OCI-LY7 (cell line): ENCODE results near the gene CDH22. TPM values are rescaled to one million over a fixed set of nuclear protein-coding genes. Genes with fewer than 3 reads are reported as not detected.

Source experiments
- BruUV-seq: library from RNA; stranded (reverse); fragments of 400-500 nt; replicated peaks from 2 replicates; lab custom pipeline; 2021; lab: Mats Ljungman, UMichigan
- CTCF ChIA-PET: fragments of 300-600 bp; sonication (Branson Sonifier 250); formaldehyde crosslinking; loops from one replicate; lab custom pipeline; 2022; ENCODE audit warnings: antibody characterized with exemption; ENCODE audit not compliant: unreplicated experiment; lab: Charles Lee
- POLR2A ChIA-PET: fragments of 300-600 bp; sonication (Branson Sonifier 250); formaldehyde crosslinking; loops from one replicate; lab custom pipeline; 2022; ENCODE audit warnings: antibody characterized with exemption; lab: Charles Lee
- DNase-seq: peaks from one replicate; pipeline ENCODE4 v3.0.0-alpha.2; 2015; ENCODE audit warnings: low spot score
- H2AFZ ChIP-seq: fragments of 200-600 bp; sonication (generic), shearing (Covaris generic); 2 replicates; pipeline ENCODE4 v1.6.1; 2014; ENCODE audit warnings: mild to moderate bottlenecking, antibody characterized with exemption, low read length, moderate library complexity
- H3K27ac ChIP-seq: fragments of 200-600 bp; sonication (generic); 2 replicates; pipeline ENCODE4 v1.5.1; 2014; ENCODE audit warnings: mixed run types, low read depth, mild to moderate bottlenecking, moderate library complexity, low read length, inconsistent platforms; ENCODE audit not compliant: poor library complexity, severe bottlenecking
- H3K36me3 ChIP-seq: fragments of 200-600 bp; sonication (generic); 2 replicates; pipeline ENCODE4 v1.6.1; 2014; ENCODE audit warnings: mild to moderate bottlenecking, antibody characterized with exemption, low read length, moderate library complexity, mixed read lengths; ENCODE audit not compliant: insufficient read depth
- H3K4me1 ChIP-seq: fragments of 200-600 bp; sonication (generic); 2 replicates; pipeline ENCODE4 v1.5.1; 2014; ENCODE audit warnings: mild to moderate bottlenecking, low read length; ENCODE audit not compliant: insufficient read depth, poor library complexity, severe bottlenecking
- H3K4me2 ChIP-seq: fragments of 200-600 bp; sonication (generic); 2 replicates; pipeline ENCODE4 v1.6.1; 2014; ENCODE audit warnings: mild to moderate bottlenecking, low read length
- H3K4me3 ChIP-seq: fragments of 200-600 bp; sonication (generic); 2 replicates; pipeline ENCODE4 v1.5.1; 2014; ENCODE audit warnings: mild to moderate bottlenecking, low read depth, low read length; ENCODE audit not compliant: poor library complexity, severe bottlenecking
- H3K79me2 ChIP-seq: fragments of 200-600 bp; sonication (generic); 2 replicates; pipeline ENCODE4 v1.6.1; 2016; ENCODE audit warnings: low read depth, mild to moderate bottlenecking, low read length, moderate library complexity, mixed read lengths; ENCODE audit not compliant: insufficient read depth
- H3K9me2 ChIP-seq: fragments of 200-600 bp; sonication (generic); 2 replicates; pipeline ENCODE4 v1.6.1; 2016; ENCODE audit warnings: mild to moderate bottlenecking, low read length, mixed read lengths; ENCODE audit not compliant: insufficient read depth
- H3K9me3 ChIP-seq: fragments of 200-600 bp; sonication (generic); 2 replicates; pipeline ENCODE4 v1.6.1; 2014; ENCODE audit warnings: mild to moderate bottlenecking, mixed run types, low read length, mixed read lengths
- H4K20me1 ChIP-seq: fragments of 200-600 bp; sonication (generic); 2 replicates; pipeline ENCODE4 v1.6.1; 2014; ENCODE audit warnings: mild to moderate bottlenecking, antibody characterized with exemption, low read length, moderate library complexity, mixed read lengths; ENCODE audit not compliant: insufficient read depth
- EZH2phosphoT487 ChIP-seq: fragments of 200-600 bp; sonication (generic); IDR thresholded peaks from 2 replicates; pipeline ENCODE4 v1.6.1; 2018; ENCODE audit warnings: low read depth, borderline replicate concordance, mild to moderate bottlenecking, mixed run types, antibody characterized with exemption, low read length, moderate library complexity, mixed read lengths
- intact Hi-C: fragments of 100-400 bp; cut with micrococcal nuclease; formaldehyde crosslinking; loops from one replicate; pipeline ENCODE4 v1.10.0; 2022; ENCODE audit not compliant: unreplicated experiment
- total RNA-seq, 2 experiments: library from RNA; depleted of rRNA in 1 of 2; stranded (reverse); fragments of >200 nt in 1 of 2; shearing (Covaris generic) in 1 of 2; gene quantifications; 2 replicates each; pipeline ENCODE4 v1.2.3, GENCODE V29; 2014 to 2022
- TF ChIP-seq, protein P1 (sequence below): fragments of 200-600 bp; sonication (generic); conservative IDR thresholded peaks from 2 replicates; pipeline ENCODE4 v1.5.1; 2014; ENCODE audit warnings: mild to moderate bottlenecking, antibody characterized with exemption, low read length, moderate library complexity, mixed read lengths

The CDH22 gene
- total RNA-seq, 2 experiments from 2014 or later = not detected

DNA sequence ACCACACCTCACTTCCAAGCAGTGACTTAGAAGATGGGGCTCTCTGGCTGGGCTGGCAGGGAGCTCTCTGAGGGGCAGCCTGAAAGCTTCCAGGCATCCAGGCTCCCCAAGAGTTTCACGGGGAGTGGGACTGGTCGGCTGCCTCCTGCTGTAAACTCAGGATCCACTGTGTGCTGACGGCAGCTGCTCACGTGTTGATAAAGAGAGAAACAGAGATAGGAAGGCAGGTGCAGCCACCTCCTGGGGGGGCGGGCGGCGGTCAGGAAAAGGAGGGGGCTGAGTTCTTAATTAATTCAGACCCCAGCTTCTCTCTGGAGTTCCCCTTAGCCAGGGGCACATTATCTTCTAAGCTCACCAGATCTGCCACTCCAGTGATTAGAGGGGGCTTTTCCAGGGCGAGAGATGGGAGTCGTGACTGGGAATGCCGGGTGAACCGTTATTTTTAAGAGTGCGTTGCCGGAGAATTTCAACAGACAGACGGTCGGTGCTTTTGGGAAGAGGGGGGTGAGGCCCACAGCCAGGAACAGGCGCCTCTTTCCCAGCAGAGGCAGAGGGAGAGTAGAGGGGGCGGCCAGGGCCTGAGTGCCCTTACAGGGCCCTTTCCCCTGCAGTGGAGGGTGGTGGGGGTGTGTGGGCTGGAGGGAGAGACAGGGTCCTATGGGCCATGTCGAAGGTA is 119.3 kb downstream of the CDH22 start:
- no TSS peak for BruUV-seq
- no peak overlapping the region for H3K4me2 ChIP-seq
- no peaks in the 10 kb centered on the region for H3K4me1 ChIP-seq
- ChIA-PET POLR2A (no interaction called here), CTCF (no interaction called here)
- H3K79me2 ChIP-seq = no peaks in the 10 kb centered on the region
- no peaks in the 10 kb centered on the region for H3K36me3 ChIP-seq
- no peak overlapping the region for H3K27ac ChIP-seq
- no peak for DNase-seq
- no peaks in the 10 kb centered on the region for H3K9me3 ChIP-seq
- intact Hi-C loops = no loop called here
- no peaks in the 10 kb centered on the region for H4K20me1 ChIP-seq
- no peaks in the 10 kb centered on the region for H3K9me2 ChIP-seq
- TF ChIP-seq, protein P1, sequence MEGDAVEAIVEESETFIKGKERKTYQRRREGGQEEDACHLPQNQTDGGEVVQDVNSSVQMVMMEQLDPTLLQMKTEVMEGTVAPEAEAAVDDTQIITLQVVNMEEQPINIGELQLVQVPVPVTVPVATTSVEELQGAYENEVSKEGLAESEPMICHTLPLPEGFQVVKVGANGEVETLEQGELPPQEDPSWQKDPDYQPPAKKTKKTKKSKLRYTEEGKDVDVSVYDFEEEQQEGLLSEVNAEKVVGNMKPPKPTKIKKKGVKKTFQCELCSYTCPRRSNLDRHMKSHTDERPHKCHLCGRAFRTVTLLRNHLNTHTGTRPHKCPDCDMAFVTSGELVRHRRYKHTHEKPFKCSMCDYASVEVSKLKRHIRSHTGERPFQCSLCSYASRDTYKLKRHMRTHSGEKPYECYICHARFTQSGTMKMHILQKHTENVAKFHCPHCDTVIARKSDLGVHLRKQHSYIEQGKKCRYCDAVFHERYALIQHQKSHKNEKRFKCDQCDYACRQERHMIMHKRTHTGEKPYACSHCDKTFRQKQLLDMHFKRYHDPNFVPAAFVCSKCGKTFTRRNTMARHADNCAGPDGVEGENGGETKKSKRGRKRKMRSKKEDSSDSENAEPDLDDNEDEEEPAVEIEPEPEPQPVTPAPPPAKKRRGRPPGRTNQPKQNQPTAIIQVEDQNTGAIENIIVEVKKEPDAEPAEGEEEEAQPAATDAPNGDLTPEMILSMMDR = no peak
- TF ChIP-seq EZH2phosphoT487 = no peak
- no peak overlapping the region for H3K4me3 ChIP-seq
- H2AFZ ChIP-seq = no peak overlapping the region

DNA sequence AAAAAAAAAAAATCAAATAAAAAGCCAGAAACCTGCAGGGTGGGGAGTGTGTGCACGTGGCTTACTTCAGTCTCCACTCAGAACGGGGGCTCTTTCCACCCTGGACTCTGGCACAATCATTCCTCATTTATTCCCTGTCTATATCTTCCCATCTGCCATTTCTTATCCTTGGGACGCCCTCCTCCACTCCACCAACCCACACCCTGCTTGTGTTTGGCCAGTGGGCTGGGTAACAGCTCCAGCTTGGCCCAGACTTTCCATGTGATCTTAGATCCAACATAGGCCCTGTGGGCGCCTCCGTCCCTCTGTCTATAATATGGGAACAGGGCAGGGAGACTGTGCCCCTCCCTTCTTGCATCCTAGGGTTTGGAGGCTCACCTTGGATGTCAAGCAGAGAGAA is 122.1 kb downstream of the CDH22 start:
- Histone ChIP-seq H3K4me2 (no peak overlapping the region), H3K79me2 (no peaks in the 10 kb centered on the region), H3K4me3 (no peak overlapping the region), H2AFZ (no peak overlapping the region), H3K27ac (no peak overlapping the region), H3K9me3 (no peaks in the 10 kb centered on the region), H3K36me3 (no peaks in the 10 kb centered on the region), H4K20me1 (no peaks in the 10 kb centered on the region), H3K4me1 (no peaks in the 10 kb centered on the region), H3K9me2 (no peaks in the 10 kb centered on the region)
- POLR2A ChIA-PET = no interaction called here
- BruUV-seq = no TSS peak
- no peak for DNase-seq
- CTCF ChIA-PET = no interaction called here
- intact Hi-C loops = no loop called here
- no peak for TF ChIP-seq EZH2phosphoT487
- TF ChIP-seq, protein P1 = no peak

DNA sequence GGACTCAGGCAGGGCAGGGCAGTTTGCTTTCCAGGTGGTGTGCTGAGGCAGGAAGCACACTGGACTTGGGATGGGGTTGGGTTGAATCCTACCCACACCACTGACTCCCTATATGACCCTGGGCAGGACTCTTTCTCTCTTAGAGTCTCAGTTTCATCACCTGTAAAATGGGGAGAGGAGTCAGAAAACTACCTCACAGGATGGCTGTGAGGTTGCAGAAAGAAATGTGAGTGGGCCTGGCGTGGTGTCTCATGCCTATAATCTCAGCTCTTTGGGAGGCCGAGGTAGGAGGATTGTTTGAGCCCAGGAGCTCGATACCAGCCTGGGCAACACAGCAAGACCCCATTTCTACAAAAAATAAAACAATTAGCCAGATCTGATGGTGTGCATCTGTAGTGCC is 122.9 kb downstream of the CDH22 start:
- Histone ChIP-seq H3K27ac (no peak overlapping the region), H3K36me3 (no peaks in the 10 kb centered on the region), H3K4me3 (no peak overlapping the region), H3K4me2 (no peak overlapping the region), H4K20me1 (no peaks in the 10 kb centered on the region), H3K79me2 (no peaks in the 10 kb centered on the region), H3K9me3 (no peaks in the 10 kb centered on the region), H3K9me2 (no peaks in the 10 kb centered on the region), H2AFZ (no peak overlapping the region), H3K4me1 (no peaks in the 10 kb centered on the region)
- intact Hi-C loops = no loop called here
- POLR2A ChIA-PET = no interaction called here
- DNase-seq = no peak
- TF ChIP-seq, protein P1 = no peak
- TF ChIP-seq EZH2phosphoT487 = no peak
- CTCF ChIA-PET = no interaction called here
- no TSS peak for BruUV-seq
